GM23338 (cell line): ENCODE data around the gene ACYP2. TPM values are rescaled to one million over a fixed set of nuclear protein-coding genes. Genes with fewer than 3 reads are reported as not detected.
A peak's percentile ranks its signal among the peaks of the same experiment; 100 is the strongest.

ENCODE experiments used
- ATAC-seq: fragments of 200-7000 bp; cut with Tn5 transposase; 3 replicates; pipeline ENCODE4 v1.9.1; 2020
- DNase-seq: peaks from one replicate; pipeline ENCODE4 v3.0.0-alpha.2; 2015; ENCODE audit warnings: low spot score
- H2AFZ ChIP-seq: fragments of 200-600 bp; sonication (generic); 2 replicates; pipeline ENCODE4 v1.8.0; 2016; ENCODE audit warnings: antibody characterized with exemption, mild to moderate bottlenecking, moderate library complexity
- H3F3A ChIP-seq: fragments of 200-600 bp; sonication (generic); replicated peaks from 2 replicates; pipeline ENCODE4 v1.8.0; 2017; ENCODE audit warnings: antibody characterized with exemption, mixed run types, low read depth
- H3K27ac ChIP-seq: fragments of 200-600 bp; sonication (generic); 2 replicates; pipeline ENCODE4 v1.6.1; 2016; ENCODE audit warnings: low read depth
- H3K27me3 ChIP-seq: fragments of 200-600 bp; sonication (generic); 2 replicates; pipeline ENCODE4 v1.8.0; 2016; ENCODE audit warnings: mild to moderate bottlenecking, mixed run types, moderate library complexity; ENCODE audit not compliant: insufficient read depth
- H3K36me3 ChIP-seq: fragments of 200-600 bp; sonication (generic); 2 replicates; pipeline ENCODE4 v1.8.0; 2016; ENCODE audit warnings: mild to moderate bottlenecking; ENCODE audit not compliant: insufficient read depth
- H3K4me1 ChIP-seq: fragments of 200-600 bp; sonication (generic); 2 replicates; pipeline ENCODE4 v1.8.0; 2016; ENCODE audit warnings: mild to moderate bottlenecking, moderate library complexity; ENCODE audit not compliant: insufficient read depth
- H3K4me2 ChIP-seq: fragments of 200-600 bp; sonication (generic); 2 replicates; pipeline ENCODE4 v1.7.1; 2017; ENCODE audit warnings: mixed run types
- H3K4me3 ChIP-seq: fragments of 200-600 bp; sonication (generic); 2 replicates; pipeline ENCODE4 v1.6.1; 2016; ENCODE audit warnings: mixed run types
- H3K79me2 ChIP-seq: fragments of 200-600 bp; sonication (generic); replicated peaks from 2 replicates; pipeline ENCODE4 v1.8.0; 2017; ENCODE audit warnings: mild to moderate bottlenecking; ENCODE audit not compliant: insufficient read depth
- H3K9me2 ChIP-seq: fragments of 200-600 bp; sonication (generic); 2 replicates; pipeline ENCODE4 v1.8.0; 2017; ENCODE audit not compliant: insufficient read depth
- H4K20me1 ChIP-seq: fragments of 200-600 bp; sonication (generic); replicated peaks from 2 replicates; pipeline ENCODE4 v1.8.0; 2017; ENCODE audit warnings: mild to moderate bottlenecking; ENCODE audit not compliant: insufficient read depth
- H3K27ac Mint-ChIP-seq: 2 replicates; pipeline ENCODE4 v1.8.0; 2020; ENCODE audit warnings: inconsistent platforms, mild to moderate bottlenecking, moderate library complexity, mixed read lengths
- H3K27me3 Mint-ChIP-seq: 3 replicates; pipeline ENCODE4 v1.8.0; 2022; ENCODE audit warnings: low read depth, mild to moderate bottlenecking, moderate library complexity, mixed read lengths, inconsistent platforms; ENCODE audit not compliant: insufficient read depth, poor library complexity
- H3K36me3 Mint-ChIP-seq: 3 replicates; pipeline ENCODE4 v1.8.0; 2021; ENCODE audit warnings: low read depth, mild to moderate bottlenecking, inconsistent platforms, moderate library complexity, mixed read lengths
- H3K4me1 Mint-ChIP-seq: 3 replicates; pipeline ENCODE4 v1.8.0; 2020; ENCODE audit warnings: mild to moderate bottlenecking, inconsistent platforms, mixed read lengths
- H3K4me3 Mint-ChIP-seq: 3 replicates; pipeline ENCODE4 v1.8.0; 2021; ENCODE audit warnings: moderate library complexity, mild to moderate bottlenecking, inconsistent platforms, mixed read lengths
- H3K9me3 Mint-ChIP-seq: 3 replicates; pipeline ENCODE4 v1.8.0; 2020; ENCODE audit warnings: moderate library complexity, mild to moderate bottlenecking, inconsistent platforms, mixed read lengths
- CREB1 ChIP-seq: fragments of 250-450 bp; sonication (Bioruptor Pico); IDR thresholded peaks from 2 replicates; pipeline ENCODE4 v1.5.0; 2020; ENCODE audit warnings: low read depth, mild to moderate bottlenecking, moderate library complexity
- CTCF ChIP-seq, 2 experiments: fragments of 200-600 bp in 1 of 2; sonication (generic) in 1 of 2; conservative IDR thresholded peaks; 2 replicates each; pipeline versions ENCODE4 v1.5.1 to v1.6.1; 2016 to 2017; ENCODE audit warnings: antibody characterized with exemption in 2 of 2, low read depth in 2 of 2, mild to moderate bottlenecking in 2 of 2, moderate library complexity in 1 of 2
- ETS1 ChIP-seq: IDR thresholded peaks from 2 replicates; pipeline ENCODE4 v1.6.1; 2016; ENCODE audit warnings: antibody characterized with exemption
- EZH2 ChIP-seq: fragments of 200-600 bp; sonication (generic); IDR thresholded peaks from one replicate; pipeline ENCODE4 v1.8.0; 2017; ENCODE audit warnings: antibody characterized with exemption, mild to moderate bottlenecking, low read depth; ENCODE audit not compliant: unreplicated experiment
- EZH2phosphoT487 ChIP-seq: fragments of 200-600 bp; sonication (generic); IDR thresholded peaks from one replicate; pipeline ENCODE4 v1.8.1; 2018; ENCODE audit warnings: antibody characterized with exemption; ENCODE audit not compliant: unreplicated experiment
- JUNB ChIP-seq: IDR thresholded peaks from one replicate; pipeline ENCODE4 v1.6.1; 2016; ENCODE audit warnings: antibody characterized with exemption; ENCODE audit not compliant: unreplicated experiment
- NANOG ChIP-seq: IDR thresholded peaks from 2 replicates; pipeline ENCODE4 v1.6.1; 2016; ENCODE audit warnings: antibody characterized with exemption, borderline replicate concordance
- POLR2AphosphoS5 ChIP-seq: IDR thresholded peaks from 2 replicates; pipeline ENCODE4 v1.6.1; 2016; ENCODE audit warnings: antibody characterized with exemption, low read depth
- REST ChIP-seq: IDR thresholded peaks from one replicate; pipeline ENCODE4 v1.6.1; 2018; ENCODE audit warnings: antibody characterized with exemption; ENCODE audit not compliant: unreplicated experiment
- STAT1 ChIP-seq: IDR thresholded peaks from one replicate; pipeline ENCODE4 v1.6.1; 2016; ENCODE audit warnings: antibody characterized with exemption; ENCODE audit not compliant: unreplicated experiment
- ZNF114 ChIP-seq: fragments of 250-450 bp; sonication (Bioruptor Pico); IDR thresholded peaks from 2 replicates; pipeline ENCODE4 v1.5.0; 2020; ENCODE audit warnings: mild to moderate bottlenecking, moderate library complexity
- ZNF331 ChIP-seq: fragments of 250-450 bp; sonication (Bioruptor Pico); IDR thresholded peaks from 2 replicates; pipeline ENCODE4 v1.5.0; 2020; ENCODE audit warnings: low read depth, mild to moderate bottlenecking, moderate library complexity
- ZNF462 ChIP-seq: fragments of 250-450 bp; sonication (Bioruptor Pico); IDR thresholded peaks from 2 replicates; pipeline ENCODE4 v1.5.0; 2020; ENCODE audit warnings: mild to moderate bottlenecking, moderate library complexity
- polyA plus RNA-seq: library from polyadenylated mRNA; unstranded; fragments of >200 nt; fragmentation: Nextera tagmentation; extraction: Ambion mirVana; gene quantifications from 2 replicates; pipeline ENCODE4 v1.2.1, GENCODE V29; 2016
- total RNA-seq: library from RNA; depleted of rRNA; stranded (reverse); fragments of >200 nt; shearing (Covaris generic); gene quantifications from 2 replicates; pipeline ENCODE4 v1.2.3, GENCODE V29; 2014

The ACYP2 gene
- total and polyA plus RNA-seq, 2 experiments from 2014 or later: 2.3 to 15.5 TPM

- H3K36me3 ChIP-seq: no peaks in the 10 kb centered on the region
- Mint-ChIP-seq H3K4me3 (no peak overlapping the region), H3K9me3 (no peaks in the 10 kb centered on the region), H3K27me3 (no peaks in the 10 kb centered on the region), H3K27ac (no peak overlapping the region), H3K4me1 (peaks cover 11% of the 10 kb centered on the region), H3K36me3 (no peaks in the 10 kb centered on the region)
- no peak overlapping the region for H3K4me2 ChIP-seq
- H4K20me1 ChIP-seq: no peaks in the 10 kb centered on the region
- ATAC-seq (peak; percentile 93), DNase-seq (peak; percentile 64)
- no peak overlapping the region for H3K27ac ChIP-seq
- H3K4me3 ChIP-seq: no peak overlapping the region
- no peak overlapping the region for H2AFZ ChIP-seq
- no peaks in the 10 kb centered on the region for H3F3A ChIP-seq
- TF ChIP-seq REST (no peak), STAT1 (no peak), EZH2phosphoT487 (no peak), EZH2 (no peak), CREB1 (no peak), ZNF114 (CRISPR knock-in tag) (no peak), ZNF331 (CRISPR knock-in tag) (no peak), ZNF462 (CRISPR knock-in tag) (no peak), JUNB (no peak), NANOG (no peak), ETS1 (no peak), POLR2AphosphoS5 (no peak), CTCF (conservative IDR thresholded peaks at IDR 0.05; ENCODE audit: low read depth in 2 of 2) (no peak)
- peaks cover 8% of the 10 kb centered on the region; the same call in 1 of the 2 replicates for H3K4me1 ChIP-seq
- H3K79me2 ChIP-seq: no peaks in the 10 kb centered on the region
- no peaks in the 10 kb centered on the region for H3K9me2 ChIP-seq
- H3K27me3 ChIP-seq: no peaks in the 10 kb centered on the region
These were observed 125.4 kb downstream of the ACYP2 start for GRCh38 chr2:54240515-54241469.
